VCaP (cell line): ENCODE results near the gene SPDYE4.

Experiments
- H3K27ac ChIP-seq: fragments of 450-650 bp; 2 replicates; pipeline ENCODE4 v1.5.1; 2017
- CTCF ChIP-seq: fragments of 450-650 bp; conservative IDR thresholded peaks from 2 replicates; pipeline ENCODE4 v1.5.1; 2017; ENCODE audit warnings: mild to moderate bottlenecking, moderate library complexity

SPDYE4 gene

GRCh38 chr17:8799570-8800212 lies 41.3 kb upstream of the SPDYE4 start:
- peak overlapping the region; percentile 66; the same call in 1 of the 2 replicates for H3K27ac ChIP-seq
- TF ChIP-seq CTCF: no peak

- no peak for TF ChIP-seq CTCF
Observed at GRCh38 chr17:8798846-8799569, 40.7 kb upstream of the SPDYE4 start, which contains the start of gene MFSD6L. MFSD6L (minus strand) TSS chr17:8799365; CDS start chr17:8799120, 245 bp downstream.

GRCh38 chr17:8798176-8798845 lies 40.0 kb upstream of the SPDYE4 start:
- TF ChIP-seq CTCF: no peak
- peak overlapping the region; percentile 66; the same call in 1 of the 2 replicates for H3K27ac ChIP-seq

More at GRCh38 chr17:8798846-8799569, 40.7 kb upstream of the SPDYE4 start, which contains the start of gene MFSD6L:
- peak within 1 kb of the TSS; percentile 66; the same call in 1 of the 2 replicates for H3K27ac ChIP-seq

- H3K27ac ChIP-seq: no peak overlapping the region
Observed at GRCh38 chr17:8797621-8798175, 39.4 kb upstream of the SPDYE4 start.

GRCh38 chr17:8794636-8795035 lies 36.3 kb upstream of the SPDYE4 start:
- TF ChIP-seq CTCF: no peak
- no peak overlapping the region for H3K27ac ChIP-seq

More at GRCh38 chr17:8797621-8798175, 39.4 kb upstream of the SPDYE4 start:
- no peak for TF ChIP-seq CTCF

GRCh38 chr17:8793649-8794048 lies 35.3 kb upstream of the SPDYE4 start:
- no peak overlapping the region for H3K27ac ChIP-seq
- TF ChIP-seq CTCF: no peak

- no peak for TF ChIP-seq CTCF
- no peak overlapping the region for H3K27ac ChIP-seq
Observed at GRCh38 chr17:8792646-8793045, 34.3 kb upstream of the SPDYE4 start.
